H1 (cell line): ENCODE measurements around the gene CD84. TPM values are rescaled to one million over a fixed set of nuclear protein-coding genes. Genes with fewer than 3 reads are reported as not detected.

Experiments
- CTCF ChIA-PET: fragments of 300-600 bp; sonication (Branson Sonifier 250); formaldehyde crosslinking; loops from one replicate; lab custom pipeline; 2021; ENCODE audit not compliant: partially characterized antibody; lab: Charles Lee
- POLR2A ChIA-PET: fragments of 300-600 bp; sonication (Branson Sonifier 250); formaldehyde crosslinking; loops from one replicate; lab custom pipeline; 2021; ENCODE audit warnings: inconsistent platforms; ENCODE audit not compliant: partially characterized antibody; lab: Charles Lee
- DNase-seq, 2 experiments: peaks; one replicate each; pipeline versions ENCODE4 v3.0.0 to v3.0.0-alpha.2; 2010 to 2022; ENCODE audit warnings: low spot score in 2 of 2, low read depth in 1 of 2, mixed read lengths in 1 of 2
- FAIRE-seq: peaks from 2 replicates; lab custom pipeline; 2011; peaks lifted over from hg19 to GRCh38; lab: Jason Lieb, UNC
- H2AFZ ChIP-seq: 2 replicates; pipeline ENCODE4 v1.8.1; 2012; ENCODE audit warnings: low read length, inconsistent platforms
- H2AK5ac ChIP-seq: 2 replicates; pipeline ENCODE4 v1.6.1; 2013; ENCODE audit warnings: low read depth, low read length
- H2BK120ac ChIP-seq: replicated peaks from 2 replicates; pipeline ENCODE3; 2013; ENCODE audit warnings: low read depth, low read length, inconsistent platforms
- H2BK12ac ChIP-seq: 2 replicates; pipeline ENCODE4 v1.6.1; 2013; ENCODE audit warnings: low read depth, low read length
- H2BK15ac ChIP-seq: 2 replicates; pipeline ENCODE4 v1.6.1; 2013; ENCODE audit warnings: low read length
- H2BK20ac ChIP-seq: 2 replicates; pipeline ENCODE4 v1.6.1; 2013; ENCODE audit warnings: low read length
- H2BK5ac ChIP-seq: 2 replicates; pipeline ENCODE4 v1.6.1; 2013; ENCODE audit warnings: low read depth, low read length
- H3K14ac ChIP-seq: 2 replicates; pipeline ENCODE4 v1.6.1; 2013; ENCODE audit warnings: inconsistent platforms; ENCODE audit not compliant: insufficient read length
- H3K18ac ChIP-seq: 2 replicates; pipeline ENCODE4 v1.6.1; 2013; ENCODE audit warnings: low read length; ENCODE audit errors: extremely low read depth
- H3K23ac ChIP-seq: 2 replicates; pipeline ENCODE4 v1.6.1; 2013; ENCODE audit warnings: inconsistent platforms; ENCODE audit not compliant: insufficient read length
- H3K23me2 ChIP-seq: 2 replicates; pipeline ENCODE4 v1.6.1; 2013; ENCODE audit warnings: low read depth, low read length
- H3K27ac ChIP-seq: 2 replicates; pipeline ENCODE4 v1.6.1; 2011; ENCODE audit warnings: low read depth, low read length, inconsistent platforms
- H3K27me3 ChIP-seq, 4 experiments: replicated peaks in 1 of 4; 1 replicate in 1 of 4; 2 replicates in 3 of 4; pipeline versions ENCODE4 v1.6.1 to v1.8.1; 2011 to 2013; ENCODE audit warnings: low read length in 3 of 4, mild to moderate bottlenecking in 3 of 4, inconsistent platforms in 2 of 4, mixed read lengths in 2 of 4, moderate library complexity in 1 of 4; ENCODE audit not compliant: control insufficient read depth in 3 of 4, insufficient read depth in 3 of 4; ENCODE audit errors: extremely low read depth in 1 of 4
- H3K36me3 ChIP-seq, 4 experiments: 2 replicates each; pipeline versions ENCODE4 v1.6.1 to v1.8.1; 2011 to 2013; ENCODE audit warnings: mild to moderate bottlenecking in 4 of 4, low read length in 3 of 4, moderate library complexity in 2 of 4, control low read depth in 1 of 4, inconsistent platforms in 1 of 4; ENCODE audit not compliant: insufficient read depth in 4 of 4, control insufficient read depth in 2 of 4
- H3K4ac ChIP-seq: replicated peaks from 2 replicates; pipeline ENCODE3; 2013; ENCODE audit warnings: low read length, low read depth, mixed read lengths, inconsistent platforms; ENCODE audit not compliant: insufficient read length
- H3K4me1 ChIP-seq, 4 experiments: replicated peaks in 1 of 4; 1 replicate in 1 of 4; 2 replicates in 3 of 4; pipeline versions ENCODE4 v1.6.1 to v1.8.1; 2011 to 2013; ENCODE audit warnings: low read length in 3 of 4, inconsistent platforms in 2 of 4, mixed read lengths in 1 of 4; ENCODE audit not compliant: insufficient read depth in 4 of 4, control insufficient read depth in 3 of 4
- H3K4me2 ChIP-seq, 2 experiments: 2 replicates each; pipeline versions ENCODE4 v1.6.1 to v1.8.1; 2011 to 2013; ENCODE audit warnings: low read depth in 2 of 2, low read length in 2 of 2, control low read depth in 1 of 2, inconsistent platforms in 1 of 2, mild to moderate bottlenecking in 1 of 2; ENCODE audit not compliant: insufficient read depth in 1 of 2
- H3K4me3 ChIP-seq, 4 experiments: fragments of 200-600, 300-600 bp in 1 of 4; sonication (generic), shearing (Covaris generic), sonication (Bioruptor Twin) in 1 of 4; 2 replicates each; pipeline versions ENCODE4 v1.5.1 to v1.8.1; 2011 to 2016; ENCODE audit warnings: low read length in 4 of 4, low read depth in 3 of 4, control low read depth in 2 of 4, inconsistent platforms in 2 of 4, mild to moderate bottlenecking in 2 of 4, mixed read lengths in 1 of 4, moderate library complexity in 1 of 4; ENCODE audit not compliant: insufficient read depth in 2 of 4; ENCODE audit errors: extremely low read depth in 1 of 4
- H3K56ac ChIP-seq: replicated peaks from 2 replicates; pipeline ENCODE3; 2013; ENCODE audit warnings: low read depth, mild to moderate bottlenecking, mixed read lengths, low read length, inconsistent platforms; ENCODE audit not compliant: insufficient read length
- H3K79me1 ChIP-seq: 2 replicates; pipeline ENCODE4 v1.6.1; 2013; ENCODE audit warnings: low read depth, low read length, control low read depth
- H3K79me2 ChIP-seq, 2 experiments: 2 replicates each; pipeline versions ENCODE4 v1.6.1 to v1.8.1; 2012 to 2013; ENCODE audit warnings: low read length in 2 of 2, mild to moderate bottlenecking in 2 of 2, inconsistent platforms in 1 of 2; ENCODE audit not compliant: insufficient read depth in 2 of 2, control insufficient read depth in 1 of 2
- H3K9ac ChIP-seq, 4 experiments: replicated peaks in 1 of 4; 1 replicate in 1 of 4; 2 replicates in 3 of 4; pipeline versions ENCODE4 v1.6.1 to v1.8.1; 2011 to 2013; ENCODE audit warnings: low read depth in 3 of 4, low read length in 3 of 4, control low read depth in 2 of 4, mild to moderate bottlenecking in 2 of 4, moderate library complexity in 2 of 4, inconsistent platforms in 1 of 4; ENCODE audit errors: extremely low read depth in 1 of 4
- H3K9me3 ChIP-seq, 2 experiments: 2 replicates each; pipeline versions ENCODE4 v1.6.1 to v1.8.1; 2012 to 2013; ENCODE audit warnings: mild to moderate bottlenecking in 2 of 2, moderate library complexity in 2 of 2, control low read depth in 1 of 2, inconsistent platforms in 1 of 2, low read depth in 1 of 2, low read length in 1 of 2, mixed read lengths in 1 of 2; ENCODE audit not compliant: insufficient read depth in 2 of 2
- H4K20me1 ChIP-seq, 2 experiments: replicated peaks in 1 of 2; 2 replicates each; pipeline versions ENCODE3 to v1.8.1; 2011 to 2013; ENCODE audit warnings: inconsistent platforms in 2 of 2, low read length in 2 of 2, mild to moderate bottlenecking in 1 of 2; ENCODE audit not compliant: insufficient read depth in 2 of 2, control insufficient read depth in 1 of 2
- H4K5ac ChIP-seq: 2 replicates; pipeline ENCODE4 v1.6.1; 2013; ENCODE audit warnings: low read length, low read depth, mixed read lengths, inconsistent platforms; ENCODE audit not compliant: insufficient read length
- H4K8ac ChIP-seq: 2 replicates; pipeline ENCODE4 v1.8.0; 2013; ENCODE audit warnings: mild to moderate bottlenecking, moderate library complexity, low read length, inconsistent platforms; ENCODE audit not compliant: insufficient read depth; ENCODE audit errors: extremely low read depth
- H4K91ac ChIP-seq: replicated peaks from 2 replicates; pipeline ENCODE3; 2013; ENCODE audit warnings: low read length, mixed read lengths, inconsistent platforms; ENCODE audit not compliant: insufficient read length
- CBX8 ChIP-seq: fragments of 300-800, 300-1000 bp; sonication (generic); IDR thresholded peaks from 2 replicates; pipeline ENCODE4 v1.7.1; 2016; ENCODE audit warnings: low read depth, low read length, borderline replicate concordance
- CEBPB ChIP-seq: IDR thresholded peaks from 2 replicates; pipeline ENCODE4 v1.6.1; 2012; ENCODE audit warnings: low read depth, low read length
- CHD1 ChIP-seq: IDR thresholded peaks from 2 replicates; pipeline ENCODE4 v1.6.1; 2012; ENCODE audit warnings: low read depth, low read length, improper control_type of control experiment
- EGR1 ChIP-seq: IDR thresholded peaks from 2 replicates; pipeline ENCODE4 v1.6.1; 2011; ENCODE audit warnings: low read depth, low read length, borderline replicate concordance
- KDM1A ChIP-seq: fragments of 200-600, 300-600 bp; sonication (generic); IDR thresholded peaks from 2 replicates; pipeline ENCODE4 v1.7.1; 2016; ENCODE audit warnings: mild to moderate bottlenecking, low read length, borderline replicate concordance
- NANOG ChIP-seq: IDR thresholded peaks from 2 replicates; pipeline ENCODE4 v1.6.1; 2011; ENCODE audit warnings: low read length, low read depth, mild to moderate bottlenecking, inconsistent platforms; ENCODE audit not compliant: insufficient read depth, poor library complexity, severe bottlenecking
- RAD21 ChIP-seq, 2 experiments: IDR thresholded peaks in 1 of 2; conservative IDR thresholded peaks in 1 of 2; 2 replicates each; pipeline ENCODE4 v1.6.1; 2011; ENCODE audit warnings: low read depth in 2 of 2, low read length in 2 of 2, improper control_type of control experiment in 1 of 2, inconsistent platforms in 1 of 2, mild to moderate bottlenecking in 1 of 2, moderate library complexity in 1 of 2
- RFX5 ChIP-seq: IDR thresholded peaks from 2 replicates; pipeline ENCODE4 v1.6.1; 2011; ENCODE audit warnings: low read depth, low read length, improper control_type of control experiment, borderline replicate concordance
- SP2 ChIP-seq: IDR thresholded peaks from 2 replicates; pipeline ENCODE4 v1.6.1; 2012; ENCODE audit warnings: mild to moderate bottlenecking, low read length, inconsistent platforms
- SRF ChIP-seq: IDR thresholded peaks from 2 replicates; pipeline ENCODE4 v1.6.1; 2011; ENCODE audit warnings: mild to moderate bottlenecking, low read depth, low read length, moderate library complexity
- TBP ChIP-seq: IDR thresholded peaks from 2 replicates; pipeline ENCODE4 v1.6.1; 2011; ENCODE audit warnings: low read depth, low read length, improper control_type of control experiment
- YY1 ChIP-seq: IDR thresholded peaks from 2 replicates; pipeline ENCODE4 v1.6.1; 2011; ENCODE audit warnings: low read depth, mild to moderate bottlenecking, low read length
- ZNF274 ChIP-seq: IDR thresholded peaks from 2 replicates; pipeline ENCODE4 v1.7.0; 2012; ENCODE audit warnings: low read length, borderline replicate concordance; ENCODE audit errors: extremely low read depth
- WGBS, 2 experiments: shearing (Covaris generic) in 1 of 2; methylation state at CpG; one replicate each; pipeline versions ENCODE4 v1.1.6 to v1.1.7; 2013 to 2015; ENCODE audit warnings: low lambda C conversion rate in 2 of 2, mixed read lengths in 2 of 2, inconsistent platforms in 1 of 2, low coverage in 1 of 2, missing lambda C conversion rate in 1 of 2; ENCODE audit not compliant: insufficient replicate concordance in 2 of 2, insufficient coverage in 1 of 2, insufficient read length in 1 of 2; ENCODE audit errors: extremely low coverage in 1 of 2, missing lambda C conversion rate in 1 of 2; 5-methylcytosine and 5-hydroxymethylcytosine counted together
- polyA plus RNA-seq, 7 experiments: library from polyadenylated mRNA; depleted of rRNA in 3 of 7; stranded (reverse) in 5 of 7; unstranded in 2 of 7; fragments of >200 nt in 5 of 7; fragments of 200-250 nt in 2 of 7; gene quantifications; 1 replicate in 5 of 7; 2 replicates in 1 of 7; 4 replicates in 1 of 7; pipeline versions ENCODE4 v1.2.1 to v1.2.3, GENCODE V29; 2011 to 2013; ENCODE audit warnings: missing spikeins in 2 of 7, mixed read lengths in 2 of 7
- total RNA-seq: library from RNA; stranded (reverse); fragmentation: NEBNext Ultra II Directional; extraction: Animal tissue kit (Norgen Biotek cat#: 25700); gene quantifications from 2 replicates; pipeline ENCODE4 v1.2.1, GENCODE V29; 2021

The CD84 gene
- total and polyA plus RNA-seq, 2 of the 8 experiments (the other 6 are each of a cell fraction or from before 2014, with no cell fraction given): not detected

GRCh38 chr1:160625725-160626498, 46.6 kb upstream of the CD84 start:
- DNase-seq (no peak), FAIRE-seq (no peak)
- Histone ChIP-seq H2BK120ac (no peak overlapping the region), H3K14ac (no peak overlapping the region), H4K8ac (no peak overlapping the region), H3K4me1 (no peaks in the 10 kb centered on the region), H4K20me1 (no peaks in the 10 kb centered on the region), H2BK20ac (no peak overlapping the region), H3K56ac (no peak overlapping the region), H3K27ac (no peak overlapping the region), H3K23me2 (no peaks in the 10 kb centered on the region), H2BK15ac (no peak overlapping the region), H2BK12ac (no peak overlapping the region), H3K9me3 (no peaks in the 10 kb centered on the region), H2AFZ (no peak overlapping the region), H3K4me3 (no peak overlapping the region), H3K18ac (no peak overlapping the region), H3K79me1 (no peaks in the 10 kb centered on the region), H4K91ac (no peak overlapping the region), H3K23ac (no peak overlapping the region), H4K5ac (no peak overlapping the region), H3K36me3 (no peaks in the 10 kb centered on the region), H3K9ac (no peak overlapping the region), H3K79me2 (no peaks in the 10 kb centered on the region), H2AK5ac (no peak overlapping the region), H3K27me3 (no peaks in the 10 kb centered on the region), H2BK5ac (no peak overlapping the region), H3K4ac (no peak overlapping the region), H3K4me2 (no peak overlapping the region)
- ChIA-PET CTCF (interaction anchor here (1.6 to 1.8 kb wide), 2 partner anchors 50 to 55 kb away, joined by 5 to 6 read pairs; no protein-coding TSS in a partner anchor), POLR2A (no interaction called here)
- WGBS, 2 experiments: 92% methylated on average over 10 of the region's 10 CpGs; no CpG with 5 or more reads in 1 of the 2 experiments
- no peak for TF ChIP-seq SRF
- no peak for TF ChIP-seq ZNF274
- TF ChIP-seq YY1: no peak
- TF ChIP-seq SP2: no peak
- TF ChIP-seq NANOG: no peak
- TF ChIP-seq RAD21 (IDR thresholded peaks at IDR 0.05 in 1 of 2, conservative IDR thresholded peaks at IDR 0.05 in 1 of 2; ENCODE audit: low read depth in 2 of 2, low read length in 2 of 2): no peak
- no peak for TF ChIP-seq CBX8
- no peak for TF ChIP-seq CEBPB
- TF ChIP-seq CHD1: no peak
- no peak for TF ChIP-seq RFX5
- TF ChIP-seq TBP: no peak
- TF ChIP-seq EGR1: no peak
- no peak for TF ChIP-seq KDM1A
